ENCODE data around the gene RPL22L1. TPM values are rescaled to one million over a fixed set of nuclear protein-coding genes. Genes with fewer than 3 reads are reported as not detected.

Gene RPL22L1
- total RNA-seq, 1 donor from 2014 or later = 323 TPM

DNA sequence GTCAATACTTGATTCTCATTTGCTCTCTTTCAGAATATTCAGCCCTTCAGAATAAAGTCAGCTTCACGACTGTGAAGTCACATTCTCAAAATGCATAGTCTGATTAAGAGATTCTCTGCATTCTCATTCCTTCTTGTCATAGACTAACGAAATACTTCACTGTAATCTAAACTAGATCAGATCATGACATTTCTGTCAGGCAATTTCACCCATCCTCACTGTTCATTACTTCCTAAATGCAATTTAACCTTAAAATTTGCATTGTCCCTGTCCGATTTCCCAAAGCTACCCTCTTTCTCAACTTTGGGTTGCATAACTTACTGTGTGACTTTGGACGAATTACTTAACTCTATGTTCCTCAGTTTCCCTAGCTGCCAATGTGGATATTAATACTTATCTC lies 6.2 kb downstream of the RPL22L1 start:
- DNase-seq (ENCODE audit: low read depth) = no peak
- Histone ChIP-seq H3K4me3 (ENCODE audit: low read depth, low read length) (no peak overlapping the region), H3K27me3 (ENCODE audit: control insufficient read depth, insufficient read depth, low read length) (no peaks in the 10 kb centered on the region), H3K36me3 (ENCODE audit: control insufficient read depth, insufficient read depth, low read length) (peaks cover 2% of the 10 kb centered on the region)
- TF ChIP-seq CTCF (IDR thresholded peaks at IDR 0.05; ENCODE audit: insufficient read depth, low read length, poor library complexity, severe bottlenecking) = no peak

- Histone ChIP-seq H3K36me3 (ENCODE audit: control insufficient read depth, insufficient read depth, low read length) (peaks cover 2% of the 10 kb centered on the region), H3K4me3 (ENCODE audit: low read depth, low read length) (no peak overlapping the region), H3K27me3 (ENCODE audit: control insufficient read depth, insufficient read depth, low read length) (no peaks in the 10 kb centered on the region)
- no peak for TF ChIP-seq CTCF (IDR thresholded peaks at IDR 0.05; ENCODE audit: insufficient read depth, low read length, poor library complexity, severe bottlenecking)
- no peak for DNase-seq (ENCODE audit: low read depth)
These were observed 7.2 kb downstream of the RPL22L1 start for GRCh38 chr3:170862618-170863374.

DNA sequence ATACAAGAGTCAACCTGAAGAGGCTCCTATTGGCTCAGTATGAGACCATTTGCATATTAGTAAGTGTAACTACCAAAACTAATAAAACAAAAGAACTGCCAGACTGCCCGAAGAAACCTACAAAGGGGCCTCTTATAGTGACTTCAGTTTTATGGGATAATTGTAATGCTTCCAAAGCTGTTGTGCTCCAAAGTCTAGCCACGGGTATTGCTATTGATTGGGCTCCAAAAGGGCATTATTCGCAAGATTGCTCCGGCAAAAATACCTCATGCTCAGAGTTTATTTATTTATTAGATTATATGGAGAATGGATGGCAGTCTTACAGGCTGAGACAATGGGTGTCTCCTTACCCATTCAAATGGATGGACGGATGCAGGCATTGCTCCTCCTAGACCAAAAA lies 11.4 kb downstream of the RPL22L1 start:
- Histone ChIP-seq H3K4me3 (ENCODE audit: low read depth, low read length) (no peak overlapping the region), H3K36me3 (ENCODE audit: control insufficient read depth, insufficient read depth, low read length) (no peaks in the 10 kb centered on the region), H3K27me3 (ENCODE audit: control insufficient read depth, insufficient read depth, low read length) (no peaks in the 10 kb centered on the region)
- no peak for TF ChIP-seq CTCF (IDR thresholded peaks at IDR 0.05; ENCODE audit: insufficient read depth, low read length, poor library complexity, severe bottlenecking)
- no peak for DNase-seq (ENCODE audit: low read depth)

DNA sequence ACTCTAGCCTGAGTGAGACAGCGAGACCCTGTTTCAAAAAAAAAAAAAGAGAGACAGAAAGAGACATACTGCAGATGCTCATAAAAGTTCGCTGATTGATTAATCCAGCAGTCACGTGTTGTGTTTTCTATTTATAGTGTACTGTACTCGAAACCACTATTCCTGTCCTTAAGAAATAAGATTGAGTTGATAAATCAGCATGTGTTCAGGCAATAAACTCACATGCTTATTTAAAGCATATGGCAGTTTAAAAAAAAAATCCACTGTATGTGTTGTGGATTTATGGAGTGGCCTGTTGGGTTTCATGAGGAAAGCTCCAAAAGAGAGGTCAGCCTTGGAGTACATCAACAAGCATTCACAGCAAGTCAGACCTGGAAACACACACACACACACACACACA lies 17.7 kb downstream of the RPL22L1 start:
- TF ChIP-seq CTCF (IDR thresholded peaks at IDR 0.05; ENCODE audit: insufficient read depth, low read length, poor library complexity, severe bottlenecking) = no peak
- no peaks in the 10 kb centered on the region for H3K27me3 ChIP-seq (ENCODE audit: control insufficient read depth, insufficient read depth, low read length)
- H3K4me3 ChIP-seq (ENCODE audit: low read depth, low read length) = no peak overlapping the region
- no peaks in the 10 kb centered on the region for H3K36me3 ChIP-seq (ENCODE audit: control insufficient read depth, insufficient read depth, low read length)
- DNase-seq (ENCODE audit: low read depth) = no peak

DNA sequence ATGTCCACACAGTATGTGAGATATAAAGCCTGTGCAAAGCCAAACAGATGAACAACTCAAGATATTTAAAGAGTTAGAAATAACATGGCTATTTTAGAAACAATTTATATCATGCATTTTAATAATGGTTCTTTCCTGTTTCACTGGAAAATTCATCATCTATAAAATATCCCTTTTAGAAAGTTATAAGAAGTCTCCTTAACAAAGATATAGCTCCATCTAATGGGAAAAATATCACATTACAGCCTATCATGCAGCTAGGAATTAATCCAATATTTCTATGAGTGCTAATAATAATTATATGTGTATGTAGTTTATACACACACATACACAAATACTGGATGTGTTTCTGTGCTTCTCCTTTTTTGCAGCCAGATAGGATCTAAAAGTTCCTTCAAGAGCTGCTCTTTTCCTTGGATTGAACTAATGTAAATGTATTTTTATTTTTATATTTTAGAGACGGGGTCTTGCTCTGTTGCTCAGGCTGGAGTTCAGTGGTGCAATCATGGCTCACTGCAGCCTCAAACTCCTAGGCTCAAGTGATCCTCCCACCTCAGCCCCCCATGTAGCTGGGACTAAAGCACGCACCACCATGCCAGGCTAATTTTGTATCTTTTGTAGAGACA lies 21.6 kb downstream of the RPL22L1 start:
- Histone ChIP-seq H3K4me3 (ENCODE audit: low read depth, low read length) (no peak overlapping the region), H3K36me3 (ENCODE audit: control insufficient read depth, insufficient read depth, low read length) (no peaks in the 10 kb centered on the region), H3K27me3 (ENCODE audit: control insufficient read depth, insufficient read depth, low read length) (no peaks in the 10 kb centered on the region)
- peak; percentile 33 for TF ChIP-seq CTCF (IDR thresholded peaks at IDR 0.05; ENCODE audit: insufficient read depth, low read length, poor library complexity, severe bottlenecking)
- no peak for DNase-seq (ENCODE audit: low read depth)
